ENCODE data around the gene UCN.
"Not testable (repeated sequence)": the region's sequence is repeated elsewhere in the genome, so short reads cannot be mapped to it uniquely, and the experiment has no call there.

DNA sequence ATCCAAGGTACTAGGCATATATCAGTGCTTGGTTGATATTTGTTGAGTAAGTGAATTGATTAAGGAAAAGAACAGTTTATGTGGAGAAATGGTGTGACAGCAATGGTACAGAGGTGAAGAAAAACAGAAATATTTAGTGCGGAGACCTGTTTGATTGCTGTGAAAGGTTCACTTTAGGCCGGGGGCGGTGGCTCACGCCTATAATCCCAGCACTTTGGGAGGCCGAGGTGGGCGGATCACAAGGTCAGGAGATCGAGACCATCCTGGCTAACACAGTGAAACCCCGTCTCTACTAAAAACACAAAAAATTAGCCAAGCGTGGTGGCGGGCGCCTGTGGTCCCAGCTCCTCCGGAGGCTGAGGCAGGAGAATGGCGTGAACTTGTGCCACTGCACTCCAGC, 39.9 kb downstream of the UCN start:
- TF ChIP-seq, protein P1, sequence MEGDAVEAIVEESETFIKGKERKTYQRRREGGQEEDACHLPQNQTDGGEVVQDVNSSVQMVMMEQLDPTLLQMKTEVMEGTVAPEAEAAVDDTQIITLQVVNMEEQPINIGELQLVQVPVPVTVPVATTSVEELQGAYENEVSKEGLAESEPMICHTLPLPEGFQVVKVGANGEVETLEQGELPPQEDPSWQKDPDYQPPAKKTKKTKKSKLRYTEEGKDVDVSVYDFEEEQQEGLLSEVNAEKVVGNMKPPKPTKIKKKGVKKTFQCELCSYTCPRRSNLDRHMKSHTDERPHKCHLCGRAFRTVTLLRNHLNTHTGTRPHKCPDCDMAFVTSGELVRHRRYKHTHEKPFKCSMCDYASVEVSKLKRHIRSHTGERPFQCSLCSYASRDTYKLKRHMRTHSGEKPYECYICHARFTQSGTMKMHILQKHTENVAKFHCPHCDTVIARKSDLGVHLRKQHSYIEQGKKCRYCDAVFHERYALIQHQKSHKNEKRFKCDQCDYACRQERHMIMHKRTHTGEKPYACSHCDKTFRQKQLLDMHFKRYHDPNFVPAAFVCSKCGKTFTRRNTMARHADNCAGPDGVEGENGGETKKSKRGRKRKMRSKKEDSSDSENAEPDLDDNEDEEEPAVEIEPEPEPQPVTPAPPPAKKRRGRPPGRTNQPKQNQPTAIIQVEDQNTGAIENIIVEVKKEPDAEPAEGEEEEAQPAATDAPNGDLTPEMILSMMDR (IDR thresholded peaks at IDR 0.05; ENCODE audit: insufficient read depth, low read length): not testable (repeated sequence)
- not testable (repeated sequence) for TF ChIP-seq POLR2AphosphoS5 (IDR thresholded peaks at IDR 0.05; ENCODE audit: low read depth)

All from HL-60 (cell line).